SIG-M5 treated with dmso at 0.1 percent for 504 hours (cell line): ENCODE results near the gene KCNG2.
"Not testable (repeated sequence)": the region's sequence is repeated elsewhere in the genome, so short reads cannot be mapped to it uniquely, and the experiment has no call there.

Experiments used
- DNase-seq: peaks from one replicate; lab custom pipeline; 2025; ENCODE audit not compliant: unreplicated experiment; lab: John Stamatoyannopoulos, UW

Gene KCNG2

DNA sequence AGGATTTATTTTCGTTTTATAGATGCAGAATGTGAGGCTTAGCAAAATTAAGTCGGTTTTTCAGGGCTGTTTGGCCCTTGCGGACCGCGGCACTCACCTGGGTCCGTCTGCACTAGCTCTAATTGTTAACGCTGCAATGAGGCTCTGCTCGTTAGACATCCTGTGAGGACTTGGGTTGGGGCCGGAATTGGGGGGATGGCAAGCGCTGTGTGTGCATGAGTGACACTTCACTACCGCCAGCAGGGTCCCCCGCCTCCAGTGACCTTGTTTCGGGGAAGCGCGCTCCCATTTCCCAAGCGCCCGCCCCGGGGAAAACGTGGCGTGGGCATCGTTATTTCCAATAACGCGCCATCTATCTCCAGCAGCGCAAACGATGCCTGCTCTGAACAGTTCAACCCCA is 54.2 kb downstream of the KCNG2 start:
- DNase-seq, result no peak

DNA sequence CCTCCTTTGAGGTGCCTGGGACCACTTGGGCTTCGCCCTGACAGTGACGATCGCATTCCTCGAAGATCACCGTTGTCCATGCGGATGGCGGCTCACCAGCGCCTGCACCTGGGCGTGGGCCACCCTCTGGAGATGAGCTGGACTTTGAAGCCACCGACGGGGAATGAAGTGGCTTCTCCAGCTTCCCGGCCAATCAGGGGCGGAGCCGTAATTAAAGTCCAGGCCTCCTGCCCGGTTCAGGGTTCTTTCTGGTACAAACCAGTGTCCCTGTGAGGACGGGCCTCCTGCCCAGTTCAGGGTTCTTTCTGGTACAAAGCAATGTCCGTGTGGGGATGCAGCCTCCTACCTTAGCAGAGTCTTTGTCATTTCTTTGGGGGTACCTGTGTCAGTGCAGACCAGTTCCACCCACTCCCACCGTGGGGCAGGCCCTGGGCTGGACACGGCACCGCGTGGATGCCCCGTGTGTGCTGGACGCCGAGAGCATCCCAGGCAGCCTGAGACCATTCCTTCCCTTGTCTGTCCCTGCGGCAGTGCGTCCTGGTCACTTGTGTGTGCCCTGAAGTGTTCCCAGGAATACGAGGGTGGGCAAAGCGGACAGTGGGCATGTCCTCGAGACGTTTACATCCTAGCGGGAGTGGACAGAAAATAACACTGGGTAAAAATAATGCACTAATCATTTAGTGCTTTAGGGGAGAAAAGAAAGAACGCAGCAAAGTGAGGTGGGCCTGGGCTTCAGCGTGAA is 55.0 kb downstream of the KCNG2 start:
- DNase-seq, result no peak

DNA sequence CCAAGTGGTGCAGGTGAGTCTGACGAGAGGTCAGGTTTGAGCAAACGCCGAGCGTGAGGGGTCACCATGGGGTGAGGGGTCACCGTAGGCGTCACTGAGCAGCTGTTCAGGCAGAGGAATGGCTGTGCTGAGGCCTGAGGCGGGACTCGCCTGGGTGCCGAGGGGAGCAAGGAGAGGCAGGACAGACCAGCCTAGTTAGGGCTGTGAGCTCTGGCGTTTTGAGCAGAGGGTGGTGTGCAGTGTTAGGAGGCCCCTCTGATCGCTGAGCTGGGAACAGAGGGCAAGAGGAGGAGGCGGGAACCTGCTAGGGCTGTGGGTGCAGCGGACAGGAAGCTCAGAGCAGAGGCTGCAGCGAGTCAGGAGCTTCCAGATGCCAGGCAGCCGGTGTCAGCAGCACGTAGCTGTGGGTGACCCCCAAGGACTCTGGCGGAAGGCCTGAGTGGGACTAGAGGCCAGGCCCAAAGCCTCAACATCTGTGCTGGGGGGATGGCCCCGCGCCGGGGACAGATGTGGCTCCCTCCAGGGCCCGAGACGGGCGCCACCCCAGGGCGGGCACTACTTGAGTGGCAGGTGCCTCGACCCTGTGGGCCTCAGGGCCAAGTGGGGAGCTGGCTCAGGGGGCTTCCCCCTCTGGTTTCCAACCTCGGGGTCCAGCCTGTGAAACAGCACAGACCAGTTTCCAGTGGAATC is 55.7 kb downstream of the KCNG2 start:
- no peak for DNase-seq

DNA sequence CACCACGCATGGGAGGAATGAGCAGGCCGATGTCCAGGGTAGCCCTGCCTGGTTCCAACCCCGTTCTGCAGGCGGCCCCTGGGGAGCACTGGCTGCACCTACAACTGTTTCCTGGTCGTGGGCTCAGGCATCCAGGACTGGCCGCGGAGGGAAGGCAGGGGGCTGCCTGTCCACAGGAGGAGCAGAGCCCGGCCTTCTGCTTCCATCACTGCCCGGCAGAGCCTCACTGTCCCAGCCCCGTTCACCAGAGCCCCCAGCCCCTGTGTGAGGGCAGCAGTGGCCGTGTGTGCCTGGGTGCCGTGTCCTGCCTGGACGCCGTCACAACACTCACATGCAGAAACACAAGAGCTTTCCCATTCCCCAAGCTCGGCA is 56.2 kb downstream of the KCNG2 start:
- no peak for DNase-seq

DNA sequence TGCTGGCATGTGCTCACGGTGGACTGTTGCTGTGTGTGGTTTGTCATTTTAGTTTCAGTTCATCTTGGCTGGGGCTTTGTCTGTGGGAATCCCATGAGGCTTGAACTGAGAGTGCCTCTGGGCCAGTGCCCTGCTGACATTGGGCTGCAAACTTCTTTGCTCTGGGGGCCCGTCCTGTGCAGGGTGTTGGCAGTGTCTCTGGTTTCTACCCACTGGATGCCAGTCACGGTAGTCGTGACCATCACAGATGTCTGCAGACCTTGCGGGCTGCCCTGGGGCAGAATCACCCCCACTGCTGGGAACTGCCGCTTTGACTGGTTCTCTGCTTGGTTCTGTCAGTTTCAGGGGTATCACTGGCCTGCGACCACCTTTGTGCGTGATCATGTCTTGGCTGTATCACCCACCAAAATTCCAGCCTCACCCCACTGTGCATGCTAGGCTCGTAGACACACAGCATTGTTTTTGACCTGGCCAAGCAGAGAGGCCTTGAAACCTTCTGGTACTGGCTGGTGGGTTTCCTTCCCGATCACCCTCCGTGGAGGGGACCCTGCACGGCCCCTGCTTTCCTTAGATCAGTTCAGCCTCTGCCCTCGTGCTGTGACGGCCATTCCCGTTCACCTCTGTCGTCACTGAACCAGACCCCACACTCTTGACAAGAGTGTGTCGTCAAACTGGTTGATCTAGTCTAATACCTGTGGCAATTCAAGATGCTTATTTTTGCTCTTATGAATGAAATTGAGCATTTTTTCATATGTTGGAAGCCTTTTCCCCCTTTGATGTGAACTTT is 57.6 kb downstream of the KCNG2 start:
- DNase-seq, result peak; percentile 12

DNA sequence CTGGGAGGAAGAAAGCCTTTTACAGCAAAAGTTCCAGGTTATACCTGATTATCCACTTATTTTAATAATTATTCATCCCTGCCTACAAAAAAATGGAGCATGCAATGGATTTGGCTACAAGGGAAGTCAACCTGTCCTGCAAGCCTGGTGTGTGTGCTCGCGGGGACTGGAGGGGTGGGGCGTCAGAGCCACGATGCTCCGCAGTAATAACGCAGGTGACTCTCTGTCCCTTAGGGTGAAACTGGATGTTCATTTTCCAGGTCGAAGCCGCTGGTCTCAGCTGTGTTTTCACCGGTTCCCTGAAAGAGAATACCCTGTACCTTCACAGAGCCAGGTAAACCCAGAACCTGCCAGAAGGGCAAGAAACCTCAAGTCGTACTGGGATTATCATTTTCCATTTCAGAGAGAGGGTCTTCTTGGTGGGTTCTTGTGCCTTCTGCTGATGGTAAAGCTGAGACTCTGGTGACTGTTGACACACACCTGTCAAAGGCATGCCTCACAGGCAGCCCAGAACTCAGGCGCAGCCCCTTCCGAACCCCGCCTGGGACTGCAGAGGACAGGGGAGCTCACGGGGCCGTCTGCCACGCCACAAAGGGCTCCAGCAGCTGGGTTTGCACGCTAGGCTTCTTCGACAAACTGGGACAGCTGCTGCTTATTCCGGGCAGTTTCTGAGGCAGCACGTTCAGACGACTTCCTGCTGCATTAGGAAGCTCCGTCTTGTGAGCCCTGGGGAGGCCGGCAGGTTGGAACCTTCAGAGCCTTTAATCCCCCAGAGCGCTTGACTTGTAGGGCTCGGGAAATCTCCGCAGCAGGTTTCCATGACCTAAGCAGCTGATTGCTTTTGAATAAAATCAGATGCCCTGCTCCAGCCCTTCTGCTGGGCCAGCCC is 58.6 kb downstream of the KCNG2 start:
- no peak for DNase-seq

DNA sequence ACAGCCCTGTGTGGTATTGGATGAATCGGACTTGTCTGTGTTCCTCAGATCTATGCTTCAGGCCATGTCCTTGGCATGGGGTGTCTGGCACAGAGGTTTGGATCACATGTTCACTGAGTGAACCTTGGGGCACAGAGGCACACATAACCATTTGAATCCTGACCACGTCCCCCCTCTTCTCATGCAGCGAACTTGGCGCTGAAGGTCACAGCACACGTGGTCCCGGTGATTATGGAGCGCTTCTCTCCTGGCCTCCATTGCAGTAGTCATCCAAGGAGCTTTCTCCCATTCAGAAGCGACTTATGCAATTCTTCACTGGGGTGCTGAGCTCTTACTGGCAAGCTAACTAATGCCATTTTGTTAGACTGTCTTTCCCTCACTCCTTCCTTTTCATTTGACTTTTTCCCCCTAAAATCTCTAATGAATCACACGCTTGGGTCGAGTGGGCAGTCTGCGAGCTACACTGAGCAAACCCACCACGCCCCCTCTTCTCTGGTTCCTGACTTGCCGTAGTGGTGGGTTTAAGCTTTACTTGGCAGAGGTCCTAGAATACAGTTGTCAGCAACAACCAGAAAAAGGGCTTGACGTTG is 59.4 kb downstream of the KCNG2 start:
- DNase-seq, result no peak

DNA sequence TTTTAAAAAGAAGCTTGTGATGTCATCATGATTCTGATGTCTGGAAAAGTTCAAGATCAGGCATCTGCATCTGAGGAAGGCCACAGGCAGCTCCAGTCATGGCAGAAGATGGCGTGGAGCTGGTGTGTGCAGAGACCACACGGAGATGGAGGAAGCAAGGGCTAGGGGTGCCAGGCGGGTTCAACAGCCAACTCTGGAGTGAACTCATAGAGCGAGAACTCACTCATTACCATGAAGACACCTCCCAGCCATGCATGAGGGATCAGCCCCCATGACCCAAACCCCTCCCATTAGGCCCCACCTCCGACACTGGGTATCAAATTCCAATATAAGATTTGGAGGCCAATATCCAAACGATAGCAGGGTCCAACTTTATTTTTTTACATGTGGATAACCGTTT is 61.6 kb downstream of the KCNG2 start:
- no peak for DNase-seq

DNA sequence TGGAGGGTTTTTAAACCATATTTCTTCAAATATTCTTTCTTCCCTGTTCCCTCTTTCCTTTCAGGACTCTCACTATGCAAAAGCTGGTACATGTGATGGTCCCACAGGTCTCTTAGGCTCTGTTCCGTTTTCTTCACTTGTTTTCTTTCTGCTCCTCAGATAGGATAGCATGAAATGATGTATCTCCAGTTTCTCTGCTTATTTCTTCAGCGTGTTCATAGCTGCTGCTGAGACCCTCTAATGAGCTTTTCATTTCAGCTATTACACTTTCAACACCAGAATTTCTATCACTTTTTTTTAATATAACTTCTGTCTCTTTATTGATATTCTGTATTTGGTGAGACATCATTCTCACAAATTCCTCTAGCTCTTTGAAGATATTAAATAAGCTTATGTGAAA is 63.9 kb downstream of the KCNG2 start:
- no peak for DNase-seq

DNA sequence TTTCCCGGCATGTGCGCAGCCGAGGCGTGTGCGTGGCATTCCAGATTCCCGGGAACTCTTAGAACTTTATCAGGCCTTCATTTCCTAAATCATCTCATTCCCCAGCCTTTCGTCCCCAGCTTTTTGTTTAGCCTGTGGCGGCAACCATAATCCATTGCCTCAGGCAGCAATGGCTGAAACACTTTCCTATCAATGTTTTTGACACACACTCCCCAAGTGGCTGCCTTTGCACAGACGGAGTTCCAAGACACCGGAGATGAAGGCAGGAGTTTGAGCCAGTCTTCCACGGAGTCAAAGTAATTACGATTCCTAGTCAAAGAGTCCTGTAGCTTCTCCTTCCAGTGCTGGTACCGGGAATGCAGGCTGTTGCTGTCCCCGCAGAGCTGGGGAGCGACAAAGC is 64.8 kb downstream of the KCNG2 start:
- no peak for DNase-seq

DNA sequence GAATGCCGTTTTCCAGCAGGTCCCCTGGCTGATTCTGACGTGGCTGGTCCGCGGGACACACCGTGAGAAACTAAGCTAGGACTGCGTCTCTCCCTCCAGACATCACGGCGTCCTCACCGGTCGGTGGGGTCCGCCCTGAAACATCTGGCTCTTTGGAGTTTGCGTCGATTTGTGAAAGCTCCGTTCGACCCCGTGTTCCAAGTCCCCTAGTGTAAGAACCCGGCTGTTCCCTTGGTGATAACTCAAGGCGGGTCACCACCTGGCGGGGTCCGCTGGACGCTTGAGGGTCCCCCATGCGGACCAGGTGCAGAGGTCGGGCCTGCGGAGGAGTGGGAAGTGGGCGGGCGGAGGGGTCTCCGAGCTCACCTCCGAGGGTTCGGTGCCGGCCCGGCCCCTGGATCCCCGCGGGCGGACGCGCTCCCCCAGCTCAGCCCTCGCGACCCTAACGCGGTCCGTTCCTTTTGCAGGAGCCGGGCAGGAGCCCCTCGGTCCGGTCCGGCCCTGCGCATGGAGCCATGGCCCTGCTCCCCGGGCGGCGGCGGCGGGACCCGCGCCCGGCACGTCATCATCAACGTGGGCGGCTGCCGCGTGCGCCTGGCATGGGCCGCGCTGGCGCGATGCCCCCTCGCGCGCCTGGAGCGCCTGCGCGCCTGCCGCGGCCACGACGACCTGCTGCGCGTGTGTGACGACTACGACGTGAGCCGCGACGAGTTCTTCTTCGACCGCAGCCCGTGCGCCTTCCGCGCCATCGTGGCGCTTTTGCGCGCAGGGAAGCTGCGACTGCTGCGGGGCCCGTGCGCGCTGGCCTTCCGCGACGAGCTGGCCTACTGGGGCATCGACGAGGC is 65.6 kb downstream of the KCNG2 start:
- DNase-seq, result no peak

DNA sequence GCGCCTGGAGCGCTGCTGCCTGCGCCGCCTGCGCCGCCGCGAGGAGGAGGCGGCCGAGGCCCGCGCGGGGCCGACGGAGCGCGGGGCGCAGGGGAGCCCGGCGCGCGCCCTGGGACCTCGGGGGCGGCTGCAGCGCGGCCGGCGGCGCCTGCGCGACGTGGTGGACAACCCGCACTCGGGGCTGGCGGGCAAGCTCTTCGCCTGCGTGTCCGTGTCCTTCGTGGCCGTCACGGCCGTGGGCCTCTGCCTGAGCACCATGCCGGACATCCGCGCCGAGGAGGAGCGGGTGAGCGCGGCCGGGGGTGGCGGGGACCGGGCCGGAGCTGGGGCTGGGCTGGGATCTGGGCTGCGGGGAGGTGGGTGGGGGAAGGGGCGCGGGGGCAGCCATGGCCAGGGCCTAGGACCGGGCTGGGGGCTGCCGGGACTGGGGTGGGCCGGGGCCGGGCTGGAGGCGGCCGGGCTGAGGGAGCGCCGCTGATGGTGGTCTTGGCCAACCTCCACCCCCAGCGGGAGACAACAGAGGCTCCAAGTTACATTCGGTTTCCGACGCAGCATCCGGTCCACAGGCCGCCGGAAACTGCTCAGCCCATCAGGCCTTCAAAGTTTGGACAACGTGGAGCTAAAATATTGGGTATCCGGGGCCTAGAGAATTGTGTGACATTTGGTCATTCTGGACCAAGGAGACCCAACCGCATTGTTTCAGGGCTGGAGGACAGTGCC is 66.4 kb downstream of the KCNG2 start:
- no peak for DNase-seq

DNA sequence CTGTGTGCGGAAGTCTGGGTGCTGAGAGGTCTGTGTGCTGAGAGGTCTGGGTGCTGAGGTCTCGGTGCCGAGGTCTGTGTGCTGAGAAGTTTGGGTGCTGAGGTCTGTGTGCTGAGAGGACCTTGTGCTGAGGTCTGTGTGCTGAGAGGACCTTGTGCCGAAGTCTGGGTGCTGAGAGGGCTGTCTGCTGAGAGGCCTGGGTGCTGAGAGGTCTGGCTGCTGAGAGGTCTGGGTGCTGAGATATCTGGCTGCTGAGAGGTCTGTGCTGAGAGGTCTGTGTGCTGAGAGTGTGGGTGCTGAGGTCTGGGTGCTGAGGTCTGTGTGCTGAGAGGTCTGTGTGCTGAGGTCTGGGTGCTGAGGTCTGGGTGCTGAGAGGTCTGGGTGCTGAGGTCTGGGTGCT is 67.2 kb downstream of the KCNG2 start:
- not testable (repeated sequence) for DNase-seq

DNA sequence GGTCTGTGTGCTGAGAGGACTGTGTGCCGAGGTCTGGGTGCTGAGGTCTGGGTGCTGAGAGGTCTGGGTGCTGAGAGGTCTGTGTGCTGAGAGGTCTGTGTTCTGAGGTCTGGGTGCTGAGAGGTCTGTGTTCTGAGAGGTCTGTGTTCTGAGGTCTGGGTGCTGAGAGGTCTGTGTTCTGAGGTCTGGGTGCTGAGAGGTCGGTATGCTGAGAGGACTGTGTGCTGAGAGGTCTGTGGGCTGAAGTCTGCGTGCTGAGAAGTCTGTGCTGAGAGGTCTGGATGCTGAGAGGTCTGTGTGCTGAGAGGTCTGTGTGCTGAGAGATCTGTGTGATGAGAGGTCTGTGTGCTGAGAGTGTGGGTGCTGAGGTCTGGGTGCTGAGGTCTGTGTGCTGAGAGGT is 68.2 kb downstream of the KCNG2 start:
- DNase-seq, result not testable (repeated sequence)

DNA sequence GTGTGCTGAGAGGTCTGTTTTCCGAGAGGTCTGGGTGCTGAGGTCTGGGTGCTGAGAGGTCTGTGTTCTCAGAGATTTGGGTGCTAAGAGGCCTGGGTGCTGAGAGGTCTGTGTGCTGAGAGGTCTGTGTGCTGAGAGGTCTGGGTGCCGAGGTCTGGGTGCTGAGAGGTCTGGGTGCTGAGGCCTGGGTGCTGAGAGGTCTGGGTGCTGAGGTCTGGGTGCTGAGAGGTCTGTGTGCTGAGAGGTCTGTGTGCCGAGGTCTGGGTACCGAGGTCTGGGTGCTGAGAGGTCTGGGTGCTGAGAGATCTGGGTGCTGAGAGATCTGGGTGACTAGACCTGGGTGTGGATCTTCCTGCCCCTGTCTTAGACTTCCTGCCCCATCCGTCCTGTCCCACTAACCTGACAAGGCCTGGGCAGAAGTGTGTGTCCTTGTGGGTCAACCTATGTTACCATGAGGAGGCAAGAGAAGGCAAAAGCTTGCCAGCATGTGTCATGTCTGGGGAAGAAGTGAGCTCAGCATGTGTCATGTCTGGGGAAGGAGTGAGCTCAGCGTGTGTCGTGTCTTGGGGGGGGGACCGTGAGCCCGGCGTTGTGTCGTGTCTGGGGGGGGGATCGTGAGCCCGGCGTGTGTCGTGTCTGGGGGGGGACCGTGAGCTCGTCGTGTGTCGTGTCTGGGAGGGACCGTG is 69.3 kb downstream of the KCNG2 start:
- no peak for DNase-seq

DNA sequence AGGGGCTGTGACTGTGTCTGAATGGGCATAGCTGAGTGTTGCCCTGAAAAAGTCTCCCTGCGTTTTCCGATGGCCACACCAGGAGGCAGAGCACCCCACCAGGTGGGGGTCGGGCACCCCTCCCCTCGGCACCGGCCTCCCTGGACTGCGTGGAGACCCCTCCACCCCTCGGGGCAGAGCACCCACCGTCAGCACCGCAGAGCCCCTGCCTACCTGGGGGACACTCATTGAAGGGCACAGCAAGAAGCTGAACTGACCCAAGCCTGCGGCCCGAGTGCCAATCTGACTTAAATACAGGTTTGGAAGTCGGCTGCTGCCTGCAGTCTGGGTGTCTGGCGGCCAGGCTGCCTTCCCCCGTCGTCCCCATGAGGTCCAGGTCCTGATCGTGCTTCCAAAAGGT is 69.9 kb downstream of the KCNG2 start:
- no peak for DNase-seq

DNA sequence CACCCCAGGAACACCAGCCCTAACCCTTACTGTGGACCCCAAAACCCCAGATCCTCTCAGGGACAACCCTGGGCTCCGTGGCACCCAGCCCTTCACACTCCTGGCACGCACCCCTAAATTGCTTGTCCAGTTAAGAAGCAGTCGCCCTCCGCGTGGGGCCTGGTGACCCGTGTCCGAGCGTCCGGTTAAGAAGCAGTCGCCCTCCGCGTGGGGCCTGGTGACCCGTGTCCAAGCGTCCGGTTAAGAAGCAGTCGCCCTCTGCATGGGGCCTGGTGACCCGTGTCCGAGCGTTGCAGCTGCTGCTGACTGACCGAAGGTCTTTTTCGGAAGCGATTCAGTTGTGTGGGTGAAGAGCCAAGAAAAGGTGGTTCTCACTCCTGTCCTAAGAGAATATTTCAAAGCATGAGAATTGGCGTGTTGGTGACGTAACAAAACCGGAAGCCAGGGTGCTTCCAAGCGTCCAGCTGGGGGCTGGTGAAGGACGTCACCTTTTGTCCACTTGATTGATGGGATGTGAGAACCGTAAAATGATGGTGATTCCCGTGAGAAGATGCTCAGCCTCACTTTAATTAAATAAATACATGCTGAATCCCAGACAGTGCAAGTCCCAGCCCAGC is 70.5 kb downstream of the KCNG2 start:
- no peak for DNase-seq
